ENCODE results near the gene PDPR.
"Not testable (repeated sequence)": the region's sequence is repeated elsewhere in the genome, so short reads cannot be mapped to it uniquely, and the experiment has no call there.

DNA sequence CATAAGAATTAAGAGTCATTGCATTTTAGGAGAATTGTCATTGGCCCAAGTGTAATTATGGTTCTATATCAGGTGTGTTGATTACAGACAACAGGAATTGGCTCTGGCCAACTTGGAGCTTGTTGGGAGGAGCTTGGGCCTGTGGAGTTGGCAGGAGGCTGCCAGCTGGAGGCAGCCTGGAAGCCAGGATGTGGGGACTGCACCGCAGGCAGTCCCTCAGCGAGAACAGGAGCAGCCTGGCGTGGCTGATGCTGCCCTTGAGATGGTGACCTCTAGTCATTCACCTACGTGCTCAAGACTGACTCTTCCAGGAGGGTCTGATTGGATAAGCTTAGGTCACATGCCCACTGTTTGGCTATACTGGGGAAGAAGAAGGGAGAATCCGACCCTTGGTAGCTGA lies 13.6 kb downstream of the PDPR start:
- not testable (repeated sequence) for TF ChIP-seq CTCF (conservative IDR thresholded peaks at IDR 0.05 in 1 of 2, IDR thresholded peaks at IDR 0.05 in 1 of 2; ENCODE audit: low read depth in 1 of 2, low read length in 2 of 2); EZH2 (IDR thresholded peaks at IDR 0.05; ENCODE audit: low read length, missing control alignments)

Measured in fibroblast of lung (primary cell).